ENCODE measurements around the gene PPP2R3B. TPM values are rescaled to one million over a fixed set of nuclear protein-coding genes. Genes with fewer than 3 reads are reported as not detected.
A peak's percentile ranks its signal among the peaks of the same experiment; 100 is the strongest.

PPP2R3B gene
- total RNA-seq, 1 donor from 2014 or later, result 65.2 TPM

DNA sequence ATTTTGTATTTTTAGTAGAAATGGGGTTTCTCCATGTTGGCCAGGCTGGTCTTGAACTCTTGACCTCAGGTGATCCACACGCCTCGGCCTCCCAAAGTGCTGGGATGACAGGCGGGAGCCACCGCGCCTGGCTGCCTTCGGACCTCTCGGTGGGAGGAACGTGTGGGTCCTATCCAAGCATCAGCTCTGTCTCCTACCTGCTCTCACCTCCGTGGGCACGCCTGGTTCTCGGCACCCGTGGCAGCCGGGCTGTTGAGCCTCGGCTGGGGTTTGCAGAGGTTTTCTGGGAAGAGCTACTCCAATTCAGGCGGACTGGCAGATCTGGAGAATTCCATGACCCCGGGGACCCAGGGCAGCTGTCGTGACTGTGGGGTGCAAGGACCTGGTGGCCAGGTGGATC lies 23.6 kb upstream of the PPP2R3B start:
- Mint-ChIP-seq H3K27ac (no peak overlapping the region), H3K9me3 (peaks cover 4% of the 10 kb centered on the region), H3K4me3 (no peak overlapping the region), H3K27me3 (ENCODE audit: low read depth) (peaks cover 25% of the 10 kb centered on the region), H3K4me1 (peaks cover 3% of the 10 kb centered on the region), H3K36me3 (peaks cover 5% of the 10 kb centered on the region)
- DNase-seq (ENCODE audit: low spot score in 2 of 2, unreplicated experiment in 2 of 2), result no peak
- TF ChIP-seq, protein P1, sequence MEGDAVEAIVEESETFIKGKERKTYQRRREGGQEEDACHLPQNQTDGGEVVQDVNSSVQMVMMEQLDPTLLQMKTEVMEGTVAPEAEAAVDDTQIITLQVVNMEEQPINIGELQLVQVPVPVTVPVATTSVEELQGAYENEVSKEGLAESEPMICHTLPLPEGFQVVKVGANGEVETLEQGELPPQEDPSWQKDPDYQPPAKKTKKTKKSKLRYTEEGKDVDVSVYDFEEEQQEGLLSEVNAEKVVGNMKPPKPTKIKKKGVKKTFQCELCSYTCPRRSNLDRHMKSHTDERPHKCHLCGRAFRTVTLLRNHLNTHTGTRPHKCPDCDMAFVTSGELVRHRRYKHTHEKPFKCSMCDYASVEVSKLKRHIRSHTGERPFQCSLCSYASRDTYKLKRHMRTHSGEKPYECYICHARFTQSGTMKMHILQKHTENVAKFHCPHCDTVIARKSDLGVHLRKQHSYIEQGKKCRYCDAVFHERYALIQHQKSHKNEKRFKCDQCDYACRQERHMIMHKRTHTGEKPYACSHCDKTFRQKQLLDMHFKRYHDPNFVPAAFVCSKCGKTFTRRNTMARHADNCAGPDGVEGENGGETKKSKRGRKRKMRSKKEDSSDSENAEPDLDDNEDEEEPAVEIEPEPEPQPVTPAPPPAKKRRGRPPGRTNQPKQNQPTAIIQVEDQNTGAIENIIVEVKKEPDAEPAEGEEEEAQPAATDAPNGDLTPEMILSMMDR (IDR thresholded peaks at IDR 0.05; ENCODE audit: unreplicated experiment), result no peak

DNA sequence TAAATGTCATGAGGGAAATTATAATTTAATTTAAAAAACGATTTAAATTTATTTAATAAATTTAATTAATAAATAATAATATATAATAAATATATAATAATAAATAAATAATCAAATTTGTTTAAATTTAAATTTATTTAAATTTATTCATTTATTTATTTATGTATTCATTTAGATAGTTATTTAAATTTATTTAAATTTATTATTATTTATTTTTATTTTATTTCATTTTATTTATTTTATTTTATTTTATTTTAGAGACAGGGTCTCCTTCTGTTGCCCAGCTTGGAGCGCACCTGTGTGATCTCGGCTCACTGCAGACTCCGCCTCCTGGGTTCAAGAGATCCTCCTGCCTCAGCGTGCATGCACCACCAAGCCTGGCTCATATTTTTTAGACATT lies 18.4 kb upstream of the PPP2R3B start:
- Mint-ChIP-seq H3K27ac (no peak overlapping the region), H3K27me3 (ENCODE audit: low read depth) (no peaks in the 10 kb centered on the region), H3K4me1 (no peaks in the 10 kb centered on the region), H3K36me3 (peaks cover 4% of the 10 kb centered on the region), H3K9me3 (peaks cover 4% of the 10 kb centered on the region), H3K4me3 (no peak overlapping the region)
- TF ChIP-seq, protein P1 (IDR thresholded peaks at IDR 0.05; ENCODE audit: unreplicated experiment), result no peak
- DNase-seq (ENCODE audit: low spot score in 2 of 2, unreplicated experiment in 2 of 2), result no peak

DNA sequence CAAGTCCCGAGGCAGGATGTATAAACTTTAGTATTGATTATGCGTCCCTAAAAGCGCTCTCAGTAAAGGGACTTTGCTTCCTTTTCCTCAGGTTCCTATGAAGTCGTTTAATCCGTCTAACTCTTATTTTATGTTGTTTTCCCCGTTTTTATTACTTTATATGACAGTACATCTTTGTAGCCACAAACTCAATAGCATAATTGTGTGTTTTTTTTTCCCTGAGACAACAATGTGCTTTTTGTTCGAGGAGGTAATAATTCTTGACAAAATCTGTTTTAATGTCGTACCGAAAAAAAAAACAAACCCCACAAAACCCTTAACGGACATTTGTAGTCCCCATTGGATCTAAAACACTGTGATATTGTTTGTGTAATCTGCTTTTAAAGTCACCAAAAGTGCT lies 17.9 kb upstream of the PPP2R3B start:
- Mint-ChIP-seq H3K4me1 (no peaks in the 10 kb centered on the region), H3K27ac (no peak overlapping the region), H3K9me3 (peaks cover 4% of the 10 kb centered on the region), H3K27me3 (ENCODE audit: low read depth) (no peaks in the 10 kb centered on the region), H3K36me3 (peaks cover 4% of the 10 kb centered on the region), H3K4me3 (no peak overlapping the region)
- DNase-seq (ENCODE audit: low spot score in 2 of 2, unreplicated experiment in 2 of 2), result no peak
- TF ChIP-seq, protein P1 (IDR thresholded peaks at IDR 0.05; ENCODE audit: unreplicated experiment), result no peak

DNA sequence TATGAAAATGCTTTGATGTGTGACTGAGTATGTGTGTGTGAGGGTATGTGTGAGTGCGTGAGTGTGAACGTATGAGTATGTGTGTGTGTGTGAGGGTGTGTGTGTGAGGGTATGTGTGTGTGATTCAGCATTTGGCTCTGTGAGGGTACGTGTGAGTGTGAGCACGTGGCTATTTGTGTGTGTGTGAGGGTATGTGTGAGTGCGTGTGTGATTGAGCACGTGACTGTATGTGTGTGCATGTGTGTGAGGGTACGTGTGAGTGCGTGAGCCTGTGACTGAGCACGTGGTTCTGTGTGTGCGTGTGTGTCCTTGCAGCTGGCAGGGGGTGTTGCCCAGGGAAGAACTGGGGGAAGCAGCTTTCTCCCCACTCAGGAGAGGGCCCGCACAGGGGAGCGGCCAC lies 16.1 kb upstream of the PPP2R3B start:
- H3K27me3 Mint-ChIP-seq (ENCODE audit: low read depth), result no peaks in the 10 kb centered on the region
- H3K4me3 Mint-ChIP-seq, result no peak overlapping the region
- no peaks in the 10 kb centered on the region for H3K36me3 Mint-ChIP-seq
- DNase-seq (ENCODE audit: low spot score in 2 of 2, unreplicated experiment in 2 of 2), result no peak
- H3K9me3 Mint-ChIP-seq, result no peaks in the 10 kb centered on the region
- no peaks in the 10 kb centered on the region for H3K4me1 Mint-ChIP-seq
- no peak overlapping the region for H3K27ac Mint-ChIP-seq
- TF ChIP-seq, protein P1 (IDR thresholded peaks at IDR 0.05; ENCODE audit: unreplicated experiment), result no peak

DNA sequence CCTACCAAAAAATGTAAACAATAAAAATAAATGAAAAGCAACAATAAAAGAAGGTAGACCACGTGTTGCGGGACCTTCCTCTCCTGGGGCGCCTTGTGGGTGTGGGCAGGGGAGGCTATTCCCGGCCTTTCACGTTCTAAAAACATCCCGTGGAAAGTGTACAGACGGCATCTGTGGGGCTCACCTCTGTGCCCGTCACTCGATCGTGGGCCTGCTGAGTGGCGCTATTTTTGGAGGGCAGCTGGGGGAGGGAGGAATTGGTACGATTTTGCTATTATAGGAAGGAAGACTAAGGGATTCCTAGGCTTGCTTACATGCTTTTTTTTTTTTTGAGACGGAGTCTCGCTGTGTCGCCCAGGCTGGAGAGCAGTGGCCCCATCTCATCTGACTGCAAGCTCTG lies 13.6 kb upstream of the PPP2R3B start:
- Mint-ChIP-seq H3K36me3 (no peaks in the 10 kb centered on the region), H3K27me3 (ENCODE audit: low read depth) (no peaks in the 10 kb centered on the region), H3K4me1 (peaks cover 2% of the 10 kb centered on the region), H3K9me3 (no peaks in the 10 kb centered on the region), H3K27ac (no peak overlapping the region), H3K4me3 (no peak overlapping the region)
- TF ChIP-seq, protein P1 (IDR thresholded peaks at IDR 0.05; ENCODE audit: unreplicated experiment), result no peak
- DNase-seq (ENCODE audit: low spot score in 2 of 2, unreplicated experiment in 2 of 2), result no peak

DNA sequence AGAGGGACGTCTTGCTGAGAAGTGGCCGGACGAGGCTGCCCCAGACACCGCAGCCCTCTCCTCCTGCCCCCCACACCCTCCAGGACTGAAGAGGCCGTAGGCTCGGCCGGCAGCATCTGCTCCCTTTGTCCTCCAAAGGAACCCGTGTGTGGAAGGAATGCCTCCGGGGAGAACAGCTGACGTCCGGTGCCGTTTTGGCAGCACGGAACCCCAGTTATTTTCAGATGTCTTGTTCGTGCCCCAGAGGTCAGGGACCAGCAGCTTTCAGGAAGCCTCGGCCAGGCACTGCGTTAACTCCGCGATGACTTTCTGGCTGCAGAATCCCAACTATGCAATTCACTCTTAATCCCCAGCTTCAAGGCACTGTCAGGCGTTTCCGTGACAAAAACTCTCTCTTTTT lies 10.9 kb upstream of the PPP2R3B start:
- no peaks in the 10 kb centered on the region for H3K9me3 Mint-ChIP-seq
- DNase-seq (ENCODE audit: low spot score in 2 of 2, unreplicated experiment in 2 of 2), result no peak
- peak overlapping the region; percentile 47 for H3K4me3 Mint-ChIP-seq
- TF ChIP-seq, protein P1 (IDR thresholded peaks at IDR 0.05; ENCODE audit: unreplicated experiment), result no peak
- H3K36me3 Mint-ChIP-seq, result no peaks in the 10 kb centered on the region
- H3K27ac Mint-ChIP-seq, result peak overlapping the region; percentile 56
- H3K27me3 Mint-ChIP-seq (ENCODE audit: low read depth), result no peaks in the 10 kb centered on the region
- H3K4me1 Mint-ChIP-seq, result peaks cover 2% of the 10 kb centered on the region
